Ishikawa (cell line): ENCODE results near the gene GALNT9.

Experiments used
- CEBPB ChIP-seq: IDR thresholded peaks from 2 replicates; pipeline ENCODE4 v1.6.1; 2012
- CREB1 ChIP-seq: IDR thresholded peaks from 2 replicates; pipeline ENCODE4 v1.6.1; 2012; ENCODE audit warnings: low read depth
- EGR1 ChIP-seq: IDR thresholded peaks from 2 replicates; pipeline ENCODE4 v1.6.1; 2012
- EP300 ChIP-seq: IDR thresholded peaks from 2 replicates; pipeline ENCODE4 v1.6.1; 2012; ENCODE audit warnings: borderline replicate concordance
- FOXM1 ChIP-seq: IDR thresholded peaks from 2 replicates; pipeline ENCODE4 v1.6.1; 2012; ENCODE audit warnings: low read depth, borderline replicate concordance
- NFIC ChIP-seq: IDR thresholded peaks from 2 replicates; pipeline ENCODE4 v1.6.1; 2012
- RAD21 ChIP-seq: IDR thresholded peaks from 2 replicates; pipeline ENCODE4 v1.6.1; 2012; ENCODE audit warnings: low read depth
- TAF1 ChIP-seq: IDR thresholded peaks from 2 replicates; pipeline ENCODE4 v1.6.1; 2012; ENCODE audit warnings: low read depth, mild to moderate bottlenecking
- TCF12 ChIP-seq: IDR thresholded peaks from 2 replicates; pipeline ENCODE4 v1.6.1; 2012; ENCODE audit warnings: low read depth
- TEAD4 ChIP-seq: IDR thresholded peaks from 2 replicates; pipeline ENCODE4 v1.6.1; 2012
- YY1 ChIP-seq: IDR thresholded peaks from 2 replicates; pipeline ENCODE4 v1.6.1; 2012; ENCODE audit warnings: low read depth
- TF ChIP-seq, protein P1 (sequence below): IDR thresholded peaks from 2 replicates; pipeline ENCODE4 v1.6.1; 2012
- TF ChIP-seq, protein P2 (sequence below): IDR thresholded peaks from 2 replicates; pipeline ENCODE4 v1.6.1; 2012; ENCODE audit warnings: low read depth, mild to moderate bottlenecking
- TF ChIP-seq, protein P3 (sequence below): IDR thresholded peaks from 2 replicates; pipeline ENCODE4 v1.6.1; 2012

DNA sequence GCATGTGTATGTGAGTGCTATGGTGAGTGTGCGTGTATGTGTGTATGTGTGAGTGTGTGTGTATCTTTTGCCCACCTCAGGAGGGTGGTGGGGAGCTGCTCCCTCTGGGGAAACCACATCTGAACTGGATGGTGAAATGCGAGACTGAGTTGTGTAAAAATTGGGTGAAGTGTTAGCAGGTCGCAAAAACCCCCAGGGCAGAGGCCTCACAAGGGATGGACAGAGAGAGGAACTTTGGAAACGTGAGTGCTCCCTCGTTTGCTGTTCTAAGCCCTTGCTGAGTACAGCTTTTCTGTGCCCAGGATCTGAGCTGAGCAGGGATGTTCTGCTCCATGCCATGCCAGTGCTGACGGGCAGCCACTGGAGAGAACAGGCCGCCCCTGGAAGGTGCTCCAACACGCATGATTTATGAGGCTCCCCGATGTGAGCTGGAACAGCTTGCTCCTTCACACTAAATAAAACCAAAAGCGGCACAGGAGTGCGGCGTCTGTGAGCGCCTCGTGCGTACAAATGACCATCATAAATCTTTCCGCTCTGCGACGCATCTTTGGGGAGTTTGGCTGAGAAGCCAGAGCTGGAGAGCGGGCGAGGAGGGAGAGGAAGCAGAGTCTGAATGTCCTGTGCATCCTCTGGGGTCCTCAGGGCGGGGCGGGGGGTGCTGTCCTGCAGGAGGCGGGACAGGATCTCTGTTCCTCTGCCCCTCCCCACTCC is 14.1 kb upstream of the GALNT9 start:
- TF ChIP-seq RAD21 (no peak), TAF1 (no peak), EP300 (no peak), FOXM1 (no peak), YY1 (no peak), CREB1 (no peak), TEAD4 (no peak), CEBPB (no peak), NFIC (no peak), EGR1 (no peak), TCF12 (no peak)
- TF ChIP-seq, protein P1, sequence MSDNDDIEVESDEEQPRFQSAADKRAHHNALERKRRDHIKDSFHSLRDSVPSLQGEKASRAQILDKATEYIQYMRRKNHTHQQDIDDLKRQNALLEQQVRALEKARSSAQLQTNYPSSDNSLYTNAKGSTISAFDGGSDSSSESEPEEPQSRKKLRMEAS = no peak
- TF ChIP-seq, protein P2, sequence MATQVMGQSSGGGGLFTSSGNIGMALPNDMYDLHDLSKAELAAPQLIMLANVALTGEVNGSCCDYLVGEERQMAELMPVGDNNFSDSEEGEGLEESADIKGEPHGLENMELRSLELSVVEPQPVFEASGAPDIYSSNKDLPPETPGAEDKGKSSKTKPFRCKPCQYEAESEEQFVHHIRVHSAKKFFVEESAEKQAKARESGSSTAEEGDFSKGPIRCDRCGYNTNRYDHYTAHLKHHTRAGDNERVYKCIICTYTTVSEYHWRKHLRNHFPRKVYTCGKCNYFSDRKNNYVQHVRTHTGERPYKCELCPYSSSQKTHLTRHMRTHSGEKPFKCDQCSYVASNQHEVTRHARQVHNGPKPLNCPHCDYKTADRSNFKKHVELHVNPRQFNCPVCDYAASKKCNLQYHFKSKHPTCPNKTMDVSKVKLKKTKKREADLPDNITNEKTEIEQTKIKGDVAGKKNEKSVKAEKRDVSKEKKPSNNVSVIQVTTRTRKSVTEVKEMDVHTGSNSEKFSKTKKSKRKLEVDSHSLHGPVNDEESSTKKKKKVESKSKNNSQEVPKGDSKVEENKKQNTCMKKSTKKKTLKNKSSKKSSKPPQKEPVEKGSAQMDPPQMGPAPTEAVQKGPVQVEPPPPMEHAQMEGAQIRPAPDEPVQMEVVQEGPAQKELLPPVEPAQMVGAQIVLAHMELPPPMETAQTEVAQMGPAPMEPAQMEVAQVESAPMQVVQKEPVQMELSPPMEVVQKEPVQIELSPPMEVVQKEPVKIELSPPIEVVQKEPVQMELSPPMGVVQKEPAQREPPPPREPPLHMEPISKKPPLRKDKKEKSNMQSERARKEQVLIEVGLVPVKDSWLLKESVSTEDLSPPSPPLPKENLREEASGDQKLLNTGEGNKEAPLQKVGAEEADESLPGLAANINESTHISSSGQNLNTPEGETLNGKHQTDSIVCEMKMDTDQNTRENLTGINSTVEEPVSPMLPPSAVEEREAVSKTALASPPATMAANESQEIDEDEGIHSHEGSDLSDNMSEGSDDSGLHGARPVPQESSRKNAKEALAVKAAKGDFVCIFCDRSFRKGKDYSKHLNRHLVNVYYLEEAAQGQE = no peak
- TF ChIP-seq, protein P3, sequence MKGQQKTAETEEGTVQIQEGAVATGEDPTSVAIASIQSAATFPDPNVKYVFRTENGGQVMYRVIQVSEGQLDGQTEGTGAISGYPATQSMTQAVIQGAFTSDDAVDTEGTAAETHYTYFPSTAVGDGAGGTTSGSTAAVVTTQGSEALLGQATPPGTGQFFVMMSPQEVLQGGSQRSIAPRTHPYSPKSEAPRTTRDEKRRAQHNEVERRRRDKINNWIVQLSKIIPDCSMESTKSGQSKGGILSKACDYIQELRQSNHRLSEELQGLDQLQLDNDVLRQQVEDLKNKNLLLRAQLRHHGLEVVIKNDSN = no peak
